Testis (tissue), 5 donors: ENCODE measurements around the gene FDX1. TPM values are rescaled to one million over a fixed set of nuclear protein-coding genes. Genes with fewer than 3 reads are reported as not detected.
A peak's percentile ranks its signal among the peaks of the same experiment; 100 is the strongest.
"Not testable (repeated sequence)": the region's sequence is repeated elsewhere in the genome, so short reads cannot be mapped to it uniquely, and the experiment has no call there.

Experiments
- DNase-seq: peaks from one replicate; pipeline ENCODE4 v3.0.0-alpha.2; 2019
- H3K27ac ChIP-seq, 2 donors: fragments of 200-600 bp; sonication (generic); one replicate each; pipeline ENCODE4 v1.5.1; 2019
- H3K27me3 ChIP-seq: fragments of 200-600 bp; sonication (generic); one replicate; pipeline ENCODE4 v1.5.1; 2019
- H3K36me3 ChIP-seq: fragments of 200-600 bp; sonication (generic); one replicate; pipeline ENCODE4 v1.5.1; 2017; ENCODE audit warnings: low read depth; ENCODE audit errors: missing control alignments
- H3K4me1 ChIP-seq: fragments of 200-600 bp; sonication (generic); one replicate; pipeline ENCODE4 v1.5.1; 2019
- H3K4me3 ChIP-seq, 2 donors: fragments of 200-600 bp; sonication (generic); one replicate each; pipeline ENCODE4 v1.5.1; 2017 to 2019
- H3K9me3 ChIP-seq: fragments of 200-600 bp; sonication (generic); one replicate; pipeline ENCODE4 v1.5.1; 2017
- POLR2A ChIP-seq: fragments of 450-650 bp; IDR thresholded peaks from one replicate; pipeline ENCODE4 v1.6.1; 2017; ENCODE audit warnings: antibody characterized with exemption, mild to moderate bottlenecking, moderate library complexity
- WGBS, 2 donors: methylation state at CpG; one replicate each; pipeline ENCODE4 v1.1.5; 2018; 5-methylcytosine and 5-hydroxymethylcytosine counted together
- intact Hi-C: fragments of 100-400 bp; cut with DNase I; formaldehyde crosslinking; loops from one replicate; pipeline ENCODE4 v1.15.1; 2023; ENCODE audit warnings: low total_unique reads
- long read RNA-seq, 2 donors: transcript quantifications; one replicate each; lab custom pipeline, GENCODE V29; 2026
- polyA plus RNA-seq: library from polyadenylated mRNA; stranded (reverse); fragments of 350-450 nt; fragmentation: Illumina TruSeq; extraction: RNeasy Lipid Tissue Mini Kit (QIAGEN cat#74804); gene quantifications from one replicate; pipeline ENCODE4 v1.2.3, GENCODE V29; 2014; ENCODE audit warnings: low read depth, low replicate concordance; ENCODE audit not compliant: insufficient read depth
- total RNA-seq, 2 donors: library from RNA; depleted of rRNA; stranded (reverse); fragments of >200 nt; gene quantifications; one replicate each; pipeline ENCODE4 v1.2.3, GENCODE V29; 2016
- TF ChIP-seq, protein P1 (sequence below), 3 experiments: fragments of 450-650 bp in 2 of 3; fragments of 200-600 bp in 1 of 3; sonication (generic) in 1 of 3; IDR thresholded peaks; one replicate each; pipeline ENCODE4 v1.5.1; 2016 to 2019; ENCODE audit warnings: antibody characterized with exemption in 3 of 3, mild to moderate bottlenecking in 2 of 3, moderate library complexity in 1 of 3

The FDX1 gene, protein sequence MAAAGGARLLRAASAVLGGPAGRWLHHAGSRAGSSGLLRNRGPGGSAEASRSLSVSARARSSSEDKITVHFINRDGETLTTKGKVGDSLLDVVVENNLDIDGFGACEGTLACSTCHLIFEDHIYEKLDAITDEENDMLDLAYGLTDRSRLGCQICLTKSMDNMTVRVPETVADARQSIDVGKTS
- total RNA-seq (10 to 100 TPM; 12.9 to 13.9 TPM), polyA plus RNA-seq (13.1 TPM)
- long read RNA-seq, donor 1, transcript FDX1-201 (4 exons, 3,206 nt): major isoform, 349 of 397 reads
- long read RNA-seq, donor 1, partial matches to known transcripts: 41 of 397 reads
- long read RNA-seq, donor 1, other reads (novel, unspliced or antisense): 7 of 397 reads
- long read RNA-seq, donor 2, transcript FDX1-201 (4 exons, 3,206 nt): major isoform, 447 of 619 reads
- long read RNA-seq, donor 2, partial matches to known transcripts: 145 of 619 reads
- long read RNA-seq, donor 2, other reads (novel, unspliced or antisense): 27 of 619 reads

DNA sequence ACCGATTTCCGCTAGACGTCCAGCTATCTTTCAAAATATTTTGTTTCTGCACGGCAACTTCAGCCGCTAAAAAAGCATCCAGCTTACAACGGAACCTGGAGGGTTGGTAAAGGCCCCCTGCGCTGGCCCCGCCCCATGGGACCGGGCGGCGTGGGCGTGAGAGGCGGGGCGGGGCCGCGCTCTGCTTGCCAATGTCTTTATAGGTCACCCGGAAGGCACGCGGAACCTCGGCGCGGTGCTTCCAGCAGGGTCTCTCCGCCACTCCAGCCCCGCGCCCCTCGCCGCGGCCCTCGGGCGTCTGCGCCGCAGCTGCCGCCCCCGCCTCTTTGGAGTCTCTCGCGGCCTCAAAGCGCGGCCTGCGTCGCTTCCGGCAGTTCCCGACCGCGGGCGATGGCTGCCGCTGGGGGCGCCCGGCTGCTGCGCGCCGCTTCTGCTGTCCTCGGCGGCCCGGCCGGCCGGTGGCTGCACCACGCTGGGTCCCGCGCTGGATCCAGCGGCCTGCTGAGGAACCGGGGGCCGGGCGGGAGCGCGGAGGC lies at the start of gene FDX1:
Gene FDX1, plus strand, starts transcription at position 218 of the 536 bp plus-strand sequence. Its CDS starts 173 bp downstream, at position 391.
- Histone ChIP-seq H3K4me1 (peaks cover 23% of the 10 kb centered on the region), H3K4me3 (peak within 1 kb of the TSS; percentile 91 to 96), H3K9me3 (no peaks in the 10 kb centered on the region), H3K27ac (peak within 1 kb of the TSS; percentile 91 to 95), H3K36me3 (no peaks in the 10 kb centered on the region), H3K27me3 (no peaks in the 10 kb centered on the region)
- peak; percentile 90 for DNase-seq
- intact Hi-C loops: no loop called here
- TF ChIP-seq POLR2A: peak; percentile 23
- TF ChIP-seq, protein P1, sequence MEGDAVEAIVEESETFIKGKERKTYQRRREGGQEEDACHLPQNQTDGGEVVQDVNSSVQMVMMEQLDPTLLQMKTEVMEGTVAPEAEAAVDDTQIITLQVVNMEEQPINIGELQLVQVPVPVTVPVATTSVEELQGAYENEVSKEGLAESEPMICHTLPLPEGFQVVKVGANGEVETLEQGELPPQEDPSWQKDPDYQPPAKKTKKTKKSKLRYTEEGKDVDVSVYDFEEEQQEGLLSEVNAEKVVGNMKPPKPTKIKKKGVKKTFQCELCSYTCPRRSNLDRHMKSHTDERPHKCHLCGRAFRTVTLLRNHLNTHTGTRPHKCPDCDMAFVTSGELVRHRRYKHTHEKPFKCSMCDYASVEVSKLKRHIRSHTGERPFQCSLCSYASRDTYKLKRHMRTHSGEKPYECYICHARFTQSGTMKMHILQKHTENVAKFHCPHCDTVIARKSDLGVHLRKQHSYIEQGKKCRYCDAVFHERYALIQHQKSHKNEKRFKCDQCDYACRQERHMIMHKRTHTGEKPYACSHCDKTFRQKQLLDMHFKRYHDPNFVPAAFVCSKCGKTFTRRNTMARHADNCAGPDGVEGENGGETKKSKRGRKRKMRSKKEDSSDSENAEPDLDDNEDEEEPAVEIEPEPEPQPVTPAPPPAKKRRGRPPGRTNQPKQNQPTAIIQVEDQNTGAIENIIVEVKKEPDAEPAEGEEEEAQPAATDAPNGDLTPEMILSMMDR (IDR thresholded peaks at IDR 0.05): peak; percentile 61 to 75 (median 61)
- WGBS, 2 donors: 0 to 1% methylated on average over 5 to 57 of the region's 65 CpGs

DNA sequence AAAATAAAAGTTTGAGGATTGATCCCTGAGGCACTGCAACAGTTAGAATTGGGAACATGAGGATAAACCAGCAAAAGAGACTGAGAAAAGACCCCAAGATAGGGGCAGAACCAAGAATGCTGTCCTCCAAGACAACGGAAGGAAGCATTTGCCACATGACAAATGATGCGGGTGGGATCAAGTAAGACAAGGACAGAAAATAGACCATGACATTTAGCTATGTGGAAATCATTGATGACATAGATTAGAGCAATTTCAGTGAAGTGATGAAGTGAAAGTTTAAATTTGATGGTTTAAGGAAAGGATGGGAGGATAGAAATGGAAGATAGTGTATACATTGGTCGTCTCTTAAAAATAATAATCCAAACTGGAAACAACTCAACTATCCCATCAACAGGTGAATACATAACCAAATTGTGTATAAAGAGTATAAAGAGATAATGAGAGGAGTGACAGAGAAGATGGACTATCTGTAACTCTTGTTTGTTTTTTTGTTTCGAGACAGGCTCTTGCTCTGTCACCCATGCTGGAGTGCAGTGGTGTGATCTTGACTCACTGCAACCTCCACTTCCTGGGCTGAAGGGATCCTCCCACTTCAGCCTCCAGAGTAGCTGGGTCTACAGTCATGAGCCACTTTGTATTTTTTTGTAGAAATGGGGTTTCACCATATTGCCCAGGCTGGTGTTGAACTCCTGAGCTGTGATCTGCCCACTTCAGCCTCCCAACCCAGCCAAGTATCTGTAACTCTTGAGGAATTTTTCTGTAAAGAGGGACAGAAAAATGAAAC lies 48.7 kb upstream of the FDX1 start:
- no peaks in the 10 kb centered on the region for H3K9me3 ChIP-seq
- H3K4me1 ChIP-seq: peaks cover 9% of the 10 kb centered on the region
- no peak for TF ChIP-seq POLR2A
- TF ChIP-seq, protein P1 (IDR thresholded peaks at IDR 0.05): no peak
- H3K36me3 ChIP-seq: no peaks in the 10 kb centered on the region
- H3K27ac ChIP-seq: no peak overlapping the region
- intact Hi-C loops: no loop called here
- no peak for DNase-seq
- H3K4me3 ChIP-seq: no peak overlapping the region
- 92 to 94% methylated on average over 4 of the region's 4 CpGs for WGBS, 2 donors
- no peaks in the 10 kb centered on the region for H3K27me3 ChIP-seq

DNA sequence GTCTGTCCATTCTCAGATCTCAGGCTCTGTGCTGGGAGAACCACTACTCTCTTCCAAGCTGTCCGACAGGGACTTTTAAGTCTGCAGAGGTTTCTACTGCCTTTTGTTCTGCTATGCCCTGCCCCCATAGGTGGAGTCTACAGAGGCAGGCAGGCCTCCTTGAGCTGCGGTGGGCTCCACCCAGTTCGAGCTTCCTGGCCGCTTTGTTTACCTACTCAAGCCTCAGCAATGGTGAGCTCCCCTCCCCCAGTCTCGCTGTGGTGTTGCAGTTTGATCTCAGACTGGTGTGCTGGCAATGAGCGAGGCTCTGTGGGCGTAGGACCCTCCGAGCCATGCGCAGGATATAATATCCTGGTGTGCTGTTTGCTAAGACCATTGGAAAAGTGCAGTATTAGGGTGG lies 41.5 kb upstream of the FDX1 start:
- H3K36me3 ChIP-seq, H3K9me3 ChIP-seq, H3K4me1 ChIP-seq, H3K4me3 ChIP-seq, H3K27ac ChIP-seq, DNase-seq, H3K27me3 ChIP-seq, intact Hi-C loops: not testable (repeated sequence)
- WGBS, 2 donors: 76 to 88% methylated on average over 7 to 9 of the region's 9 CpGs

DNA sequence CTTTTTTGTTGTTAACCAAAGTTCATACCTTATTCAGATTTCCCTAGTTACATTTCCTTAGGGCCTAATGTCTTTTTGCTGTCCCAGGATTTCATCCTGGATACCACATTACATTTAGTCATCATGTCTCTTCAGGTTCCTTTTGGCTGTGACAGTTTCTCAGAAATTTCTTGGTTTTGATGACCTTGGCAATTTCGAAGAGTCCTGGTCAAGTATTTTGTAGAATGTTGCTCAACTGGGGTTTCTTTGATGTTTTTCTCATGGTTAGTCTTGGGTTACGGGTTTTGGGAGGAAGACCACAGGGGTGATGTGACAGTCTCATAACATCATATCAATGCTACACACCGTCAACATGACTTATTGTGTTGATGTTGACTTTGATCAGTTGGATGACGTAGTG lies 39.8 kb upstream of the FDX1 start:
- no peak overlapping the region for H3K4me3 ChIP-seq
- H3K27me3 ChIP-seq: no peaks in the 10 kb centered on the region
- intact Hi-C loops: no loop called here
- no peaks in the 10 kb centered on the region for H3K36me3 ChIP-seq
- no peak for TF ChIP-seq POLR2A
- TF ChIP-seq, protein P1 (IDR thresholded peaks at IDR 0.05): no peak
- WGBS, 2 donors: 85 to 86% methylated on average over 4 of the region's 4 CpGs
- no peaks in the 10 kb centered on the region for H3K4me1 ChIP-seq
- no peak overlapping the region for H3K27ac ChIP-seq
- DNase-seq: no peak
- H3K9me3 ChIP-seq: no peaks in the 10 kb centered on the region

DNA sequence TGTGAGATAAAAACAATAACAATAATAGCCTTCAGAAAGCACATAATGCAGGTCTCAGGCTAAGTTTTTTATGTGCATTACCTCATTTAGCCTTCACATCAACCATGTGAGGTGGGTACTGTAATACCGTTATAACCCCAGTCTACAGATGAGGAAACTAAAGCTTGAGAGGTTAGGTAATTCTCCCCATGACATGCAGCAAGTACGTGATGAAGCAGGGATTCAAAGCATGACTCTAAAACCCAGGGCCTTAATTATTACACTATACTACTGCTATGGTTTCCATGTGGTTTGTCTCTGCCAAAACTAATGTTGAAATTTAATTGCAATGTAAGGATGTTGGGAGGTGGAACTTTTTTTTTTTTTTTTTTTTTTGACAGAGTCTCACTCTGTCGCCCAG lies 37.7 kb upstream of the FDX1 start:
- Histone ChIP-seq H3K27ac (no peak overlapping the region), H3K36me3 (no peaks in the 10 kb centered on the region), H3K4me1 (no peaks in the 10 kb centered on the region), H3K27me3 (no peaks in the 10 kb centered on the region), H3K9me3 (no peaks in the 10 kb centered on the region), H3K4me3 (no peak overlapping the region)
- 80 to 83% methylated on average over 3 of the region's 3 CpGs for WGBS, 2 donors
- TF ChIP-seq, protein P1 (IDR thresholded peaks at IDR 0.05): no peak
- no peak for TF ChIP-seq POLR2A
- DNase-seq: no peak
- intact Hi-C loops: no loop called here

DNA sequence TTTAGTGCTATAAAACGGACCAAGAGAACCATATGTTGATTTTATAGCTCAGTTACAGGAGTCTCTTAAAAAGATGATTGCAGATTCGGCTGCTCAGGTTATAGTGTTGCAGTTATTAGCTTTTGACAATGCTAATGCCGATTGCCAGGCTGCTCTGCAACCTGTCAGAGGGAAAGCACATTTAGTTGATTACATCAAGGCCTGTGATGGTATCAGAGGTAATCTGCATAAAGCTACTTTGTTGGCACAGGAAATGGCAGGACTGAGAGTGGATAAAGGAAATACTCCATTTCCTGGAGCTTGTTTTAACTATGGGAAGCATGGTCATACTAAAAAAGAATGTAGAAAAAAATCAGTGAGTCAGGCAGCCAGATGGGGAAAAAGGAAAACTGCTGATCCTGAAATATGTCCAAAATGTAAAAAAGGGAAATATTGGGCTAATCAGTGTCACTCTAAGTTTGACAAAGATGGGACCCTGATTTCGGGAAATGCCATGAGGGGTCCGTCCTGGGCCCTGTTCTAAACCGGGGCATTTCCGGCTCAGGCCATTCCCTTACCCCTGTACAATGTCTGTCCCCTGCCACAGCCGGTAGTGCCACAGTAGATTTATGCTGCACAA lies 32.0 kb upstream of the FDX1 start:
- 75 to 80% methylated on average over 8 of the region's 8 CpGs for WGBS, 2 donors

DNA sequence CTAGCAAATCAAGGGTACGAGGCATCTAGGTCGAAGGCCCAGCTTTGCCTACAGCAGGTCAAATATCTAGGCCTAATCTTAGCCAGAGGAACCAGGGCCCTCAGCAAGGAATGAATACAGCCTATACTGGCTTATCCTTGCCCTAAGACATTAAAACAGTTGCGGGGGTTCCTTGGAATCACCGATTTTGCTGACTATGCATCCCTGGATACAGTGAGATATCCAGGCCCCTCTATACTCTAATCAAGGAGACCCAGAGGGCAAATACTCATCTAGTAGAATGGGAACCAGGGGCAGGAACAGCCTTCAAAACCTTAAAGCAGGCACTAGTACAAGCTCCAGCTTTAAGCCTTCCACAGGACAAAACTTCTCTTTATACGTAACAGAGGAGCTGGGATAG lies 26.2 kb upstream of the FDX1 start:
- not testable (repeated sequence) for H3K27me3 ChIP-seq
- WGBS, 2 donors: 92 to 99% methylated on average over 5 of the region's 5 CpGs

More for the DNA sequence above, 32.0 kb upstream of the FDX1 start:
- DNase-seq, H3K36me3 ChIP-seq, intact Hi-C loops, H3K27me3 ChIP-seq, H3K4me3 ChIP-seq, H3K9me3 ChIP-seq, H3K27ac ChIP-seq, H3K4me1 ChIP-seq: not testable (repeated sequence)

More for the DNA sequence above, 26.2 kb upstream of the FDX1 start:
- H3K9me3 ChIP-seq, DNase-seq, intact Hi-C loops, H3K36me3 ChIP-seq, H3K27ac ChIP-seq, H3K4me1 ChIP-seq, H3K4me3 ChIP-seq: not testable (repeated sequence)
